ENCODE results near the gene OLFM1. TPM values are rescaled to one million over a fixed set of nuclear protein-coding genes. Genes with fewer than 3 reads are reported as not detected.

The OLFM1 gene
- polyA plus RNA-seq, 1 donor (not counting 4 experiments of a cell fraction or from before 2014, with no cell fraction given): 0.25 TPM

GRCh38 chr9:135169709-135170226, 82.3 kb downstream of the OLFM1 start:
- dilution Hi-C loops (cut with MboI; ENCODE audit: extremely low pct_ligation_motif_present, low sequenced_read_pairs): no loop called here
- Histone ChIP-seq H3K36me3 (ENCODE audit: control insufficient read depth in 2 of 2, extremely low read depth in 1 of 2, insufficient read depth in 2 of 2, low read length in 2 of 2) (no peaks in the 10 kb centered on the region), H2AFZ (ENCODE audit: control insufficient read depth, low read length) (no peak overlapping the region), H3K9me1 (ENCODE audit: control insufficient read depth, extremely low read depth, insufficient read depth, low read length) (no peaks in the 10 kb centered on the region), H3K9ac (ENCODE audit: control insufficient read depth, extremely low read depth, insufficient read depth, low read length) (no peak overlapping the region), H4K20me1 (ENCODE audit: control insufficient read depth, extremely low read depth, insufficient read depth, low read length) (no peaks in the 10 kb centered on the region), H3K27ac (ENCODE audit: control insufficient read depth, insufficient read depth, low read length) (no peak overlapping the region), H3K9me3 (ENCODE audit: control insufficient read depth, low read depth, low read length) (peaks cover 2% of the 10 kb centered on the region), H3K4me1 (ENCODE audit: control insufficient read depth, extremely low read depth, insufficient read depth, low read length) (no peaks in the 10 kb centered on the region), H3K79me2 (ENCODE audit: control insufficient read depth, insufficient read depth, low read length) (no peaks in the 10 kb centered on the region), H3K4me2 (ENCODE audit: control insufficient read depth, extremely low read depth, insufficient read depth, low read depth, low read length) (no peak overlapping the region), H3K4me3 (ENCODE audit: control insufficient read depth in 2 of 3, extremely low read depth in 1 of 3, insufficient read depth in 2 of 3, low read depth in 1 of 3, low read length in 3 of 3) (no peak overlapping the region), H3K27me3 (ENCODE audit: control insufficient read depth, extremely low read depth, insufficient read depth, low read length) (no peaks in the 10 kb centered on the region)
- TF ChIP-seq EZH2 (IDR thresholded peaks at IDR 0.05; ENCODE audit: low read length) (no peak), CTCF (optimal IDR thresholded peaks at IDR 0.05 in 1 of 3, IDR thresholded peaks at IDR 0.05 in 1 of 3, conservative IDR thresholded peaks at IDR 0.05 in 1 of 3; ENCODE audit: extremely low read depth in 1 of 3, insufficient read depth in 2 of 3, low read length in 3 of 3) (no peak)
- DNase-seq (ENCODE audit: low read depth, low spot score) (no peak), FAIRE-seq (no peak)

GRCh38 chr9:135170535-135170934, 83.1 kb downstream of the OLFM1 start:
- Histone ChIP-seq H3K9me3 (ENCODE audit: control insufficient read depth, low read depth, low read length) (peaks cover 2% of the 10 kb centered on the region), H3K36me3 (ENCODE audit: control insufficient read depth in 2 of 2, extremely low read depth in 1 of 2, insufficient read depth in 2 of 2, low read length in 2 of 2) (no peaks in the 10 kb centered on the region), H2AFZ (ENCODE audit: control insufficient read depth, low read length) (no peak overlapping the region), H3K4me3 (ENCODE audit: control insufficient read depth in 2 of 3, extremely low read depth in 1 of 3, insufficient read depth in 2 of 3, low read depth in 1 of 3, low read length in 3 of 3) (no peak overlapping the region), H3K27ac (ENCODE audit: control insufficient read depth, insufficient read depth, low read length) (no peak overlapping the region), H3K4me1 (ENCODE audit: control insufficient read depth, extremely low read depth, insufficient read depth, low read length) (no peaks in the 10 kb centered on the region), H3K9me1 (ENCODE audit: control insufficient read depth, extremely low read depth, insufficient read depth, low read length) (no peaks in the 10 kb centered on the region), H3K27me3 (ENCODE audit: control insufficient read depth, extremely low read depth, insufficient read depth, low read length) (no peaks in the 10 kb centered on the region), H3K4me2 (ENCODE audit: control insufficient read depth, extremely low read depth, insufficient read depth, low read depth, low read length) (no peak overlapping the region), H3K79me2 (ENCODE audit: control insufficient read depth, insufficient read depth, low read length) (no peaks in the 10 kb centered on the region), H3K9ac (ENCODE audit: control insufficient read depth, extremely low read depth, insufficient read depth, low read length) (no peak overlapping the region), H4K20me1 (ENCODE audit: control insufficient read depth, extremely low read depth, insufficient read depth, low read length) (no peaks in the 10 kb centered on the region)
- TF ChIP-seq EZH2 (IDR thresholded peaks at IDR 0.05; ENCODE audit: low read length): no peak
- TF ChIP-seq CTCF (optimal IDR thresholded peaks at IDR 0.05 in 1 of 3, IDR thresholded peaks at IDR 0.05 in 1 of 3, conservative IDR thresholded peaks at IDR 0.05 in 1 of 3; ENCODE audit: extremely low read depth in 1 of 3, insufficient read depth in 2 of 3, low read length in 3 of 3): no peak
- dilution Hi-C loops (cut with MboI; ENCODE audit: extremely low pct_ligation_motif_present, low sequenced_read_pairs): no loop called here
- FAIRE-seq (no peak), DNase-seq (ENCODE audit: low read depth, low spot score) (no peak)

Other genes starting within 250 kb of the OLFM1 start
- not detected in 3 replicates for gene FCN2, start 206.9 kb upstream of the OLFM1 start, polyA plus RNA-seq
- not detected in 3 replicates for gene FCN1, start 169.8 kb upstream of the OLFM1 start, polyA plus RNA-seq

All from keratinocyte (primary cell).